A673 (cell line): Measurements from ENCODE around the gene LRRC71. TPM values are rescaled to one million over a fixed set of nuclear protein-coding genes. Genes with fewer than 3 reads are reported as not detected.

Source experiments
- BruUV-seq: library from RNA; stranded (reverse); fragments of 400-500 nt; replicated peaks from 2 replicates; lab custom pipeline; 2021; lab: Mats Ljungman, UMichigan
- CTCF ChIA-PET: fragments of 300-600 bp; sonication (Branson Sonifier 250); formaldehyde crosslinking; loops from one replicate; lab custom pipeline; 2022; ENCODE audit warnings: antibody characterized with exemption; lab: Charles Lee
- POLR2A ChIA-PET: fragments of 300-600 bp; sonication (Branson Sonifier 250); formaldehyde crosslinking; loops from one replicate; lab custom pipeline; 2022; ENCODE audit warnings: antibody characterized with exemption; ENCODE audit not compliant: low non-redundant PET; lab: Charles Lee
- DNase-seq: peaks from one replicate; pipeline ENCODE4 v3.0.0-alpha.2; 2015; ENCODE audit warnings: low spot score
- H3K27ac ChIP-seq: fragments of 200-600 bp; sonication (generic); 2 replicates; pipeline ENCODE4 v1.5.1; 2016; ENCODE audit warnings: mixed run types, low read depth, mild to moderate bottlenecking, mixed read lengths, antibody characterized with exemption, low read length; ENCODE audit not compliant: poor library complexity, severe bottlenecking
- H3K27me3 ChIP-seq: fragments of 200-600 bp; sonication (generic); replicated peaks from 2 replicates; pipeline ENCODE4 v1.6.1; 2017; ENCODE audit warnings: mixed run types, low read depth, mild to moderate bottlenecking, mixed read lengths, antibody characterized with exemption, low read length; ENCODE audit not compliant: insufficient read depth, poor library complexity
- H3K36me3 ChIP-seq: fragments of 200-600 bp; sonication (generic); 2 replicates; pipeline ENCODE4 v1.6.1; 2016; ENCODE audit warnings: mixed run types, mild to moderate bottlenecking, mixed read lengths, antibody characterized with exemption, low read length; ENCODE audit not compliant: insufficient read depth, poor library complexity, severe bottlenecking
- H3K4me1 ChIP-seq: fragments of 200-600 bp; sonication (generic); 2 replicates; pipeline ENCODE4 v1.6.1; 2017; ENCODE audit warnings: mixed run types, mild to moderate bottlenecking, mixed read lengths, antibody characterized with exemption, low read length; ENCODE audit not compliant: insufficient read depth, poor library complexity, severe bottlenecking
- H3K4me3 ChIP-seq: fragments of 200-600 bp; sonication (generic); 2 replicates; pipeline ENCODE4 v1.5.1; 2016; ENCODE audit warnings: low read depth, mixed run types, mild to moderate bottlenecking, mixed read lengths, low read length; ENCODE audit not compliant: poor library complexity, severe bottlenecking
- H3K9me3 ChIP-seq: fragments of 200-600 bp; sonication (generic); 2 replicates; pipeline ENCODE4 v1.6.1; 2016; ENCODE audit warnings: mixed run types, low read depth, mild to moderate bottlenecking, mixed read lengths, antibody characterized with exemption, low read length; ENCODE audit not compliant: poor library complexity, severe bottlenecking
- EZH2 ChIP-seq: fragments of 200-600 bp; sonication (generic); IDR thresholded peaks from 2 replicates; pipeline ENCODE4 v1.6.1; 2017; ENCODE audit warnings: borderline replicate concordance, low read depth, mild to moderate bottlenecking, mixed read lengths, antibody characterized with exemption, low read length; ENCODE audit not compliant: poor library complexity, severe bottlenecking
- intact Hi-C: fragments of 100-400 bp; cut with micrococcal nuclease; formaldehyde crosslinking; loops from one replicate; pipeline ENCODE4 v1.10.0; 2022; ENCODE audit not compliant: unreplicated experiment
- total RNA-seq: library from RNA; stranded (reverse); gene quantifications from 2 replicates; pipeline ENCODE4 v1.2.3, GENCODE V29; 2021
- TF ChIP-seq, protein P1 (sequence below): fragments of 300-800, 200-600 bp; sonication (generic); conservative IDR thresholded peaks from 2 replicates; pipeline ENCODE4 v1.5.1; 2017; ENCODE audit warnings: low read depth, mild to moderate bottlenecking, antibody characterized with exemption, low read length, moderate library complexity, mixed read lengths

Gene LRRC71
- total RNA-seq, 1 experiment from 2014 or later, result not detected

DNA sequence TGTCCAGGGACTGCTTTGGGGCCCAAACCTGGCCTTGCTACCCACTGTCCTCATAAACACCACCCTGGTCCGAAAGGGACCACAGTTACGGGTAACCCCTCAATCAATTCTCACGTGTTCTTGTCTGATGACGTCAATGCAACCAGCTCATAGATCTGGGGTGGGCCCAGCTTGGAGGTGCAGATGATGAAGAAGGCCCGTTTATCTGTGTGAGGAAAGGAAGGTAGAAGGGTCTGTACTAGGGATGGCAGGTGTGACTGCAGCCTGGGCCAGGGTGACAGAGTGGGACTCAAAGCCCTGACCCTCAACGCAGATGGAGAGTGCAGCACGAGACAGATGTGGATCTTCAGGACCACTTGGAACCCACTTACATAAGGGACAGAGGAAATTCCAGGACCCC, 22.1 kb downstream of the LRRC71 start:
- Histone ChIP-seq H3K9me3 (no peaks in the 10 kb centered on the region), H3K4me1 (no peaks in the 10 kb centered on the region), H3K4me3 (no peak overlapping the region), H3K27ac (no peak overlapping the region), H3K27me3 (no peaks in the 10 kb centered on the region), H3K36me3 (peaks cover 13% of the 10 kb centered on the region)
- BruUV-seq, result no TSS peak
- POLR2A ChIA-PET, result no interaction called here
- intact Hi-C loops, result no loop called here
- no peak for DNase-seq
- no peak for TF ChIP-seq EZH2
- TF ChIP-seq, protein P1, sequence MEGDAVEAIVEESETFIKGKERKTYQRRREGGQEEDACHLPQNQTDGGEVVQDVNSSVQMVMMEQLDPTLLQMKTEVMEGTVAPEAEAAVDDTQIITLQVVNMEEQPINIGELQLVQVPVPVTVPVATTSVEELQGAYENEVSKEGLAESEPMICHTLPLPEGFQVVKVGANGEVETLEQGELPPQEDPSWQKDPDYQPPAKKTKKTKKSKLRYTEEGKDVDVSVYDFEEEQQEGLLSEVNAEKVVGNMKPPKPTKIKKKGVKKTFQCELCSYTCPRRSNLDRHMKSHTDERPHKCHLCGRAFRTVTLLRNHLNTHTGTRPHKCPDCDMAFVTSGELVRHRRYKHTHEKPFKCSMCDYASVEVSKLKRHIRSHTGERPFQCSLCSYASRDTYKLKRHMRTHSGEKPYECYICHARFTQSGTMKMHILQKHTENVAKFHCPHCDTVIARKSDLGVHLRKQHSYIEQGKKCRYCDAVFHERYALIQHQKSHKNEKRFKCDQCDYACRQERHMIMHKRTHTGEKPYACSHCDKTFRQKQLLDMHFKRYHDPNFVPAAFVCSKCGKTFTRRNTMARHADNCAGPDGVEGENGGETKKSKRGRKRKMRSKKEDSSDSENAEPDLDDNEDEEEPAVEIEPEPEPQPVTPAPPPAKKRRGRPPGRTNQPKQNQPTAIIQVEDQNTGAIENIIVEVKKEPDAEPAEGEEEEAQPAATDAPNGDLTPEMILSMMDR, result no peak
- CTCF ChIA-PET, result no interaction called here

- intact Hi-C loops, result no loop called here
- H3K9me3 ChIP-seq, result no peaks in the 10 kb centered on the region
- POLR2A ChIA-PET, result no interaction called here
- no peak overlapping the region for H3K4me3 ChIP-seq
- BruUV-seq, result no TSS peak
- H3K36me3 ChIP-seq, result peaks cover 13% of the 10 kb centered on the region
- no peaks in the 10 kb centered on the region for H3K4me1 ChIP-seq
- CTCF ChIA-PET, result no interaction called here
- H3K27ac ChIP-seq, result no peak overlapping the region
- no peaks in the 10 kb centered on the region for H3K27me3 ChIP-seq
- TF ChIP-seq, protein P1, result no peak
- TF ChIP-seq EZH2, result no peak
- DNase-seq, result no peak
Observed at GRCh38 chr1:156943756-156944155, 23.3 kb downstream of the LRRC71 start.

DNA sequence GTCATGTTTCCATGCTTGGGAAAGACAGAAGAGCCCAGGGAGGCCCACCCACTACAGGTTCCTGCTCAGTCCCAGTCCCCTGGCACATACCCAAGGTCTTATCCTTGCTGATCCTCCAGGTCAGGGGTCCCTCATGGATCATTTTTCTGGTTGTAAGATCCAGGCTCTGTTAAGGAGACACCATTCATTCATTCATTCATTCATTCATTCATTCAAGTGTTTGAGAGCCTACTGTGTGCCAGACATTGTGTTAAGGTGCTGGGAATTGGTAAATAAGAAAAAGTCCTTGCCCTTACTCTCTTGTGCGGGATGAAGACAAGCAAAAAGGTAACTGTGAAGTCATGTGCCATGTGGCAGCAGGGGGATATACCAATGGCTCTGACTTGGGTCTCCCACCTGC, 23.8 kb downstream of the LRRC71 start:
- Histone ChIP-seq H3K36me3 (peaks cover 13% of the 10 kb centered on the region), H3K4me1 (no peaks in the 10 kb centered on the region), H3K27me3 (no peaks in the 10 kb centered on the region), H3K9me3 (no peaks in the 10 kb centered on the region), H3K4me3 (no peak overlapping the region), H3K27ac (no peak overlapping the region)
- ChIA-PET POLR2A (no interaction called here), CTCF (no interaction called here)
- TF ChIP-seq, protein P1, result no peak
- no peak for TF ChIP-seq EZH2
- intact Hi-C loops, result no loop called here
- BruUV-seq, result no TSS peak
- no peak for DNase-seq
